ENCODE measurements around the gene BFSP2.
"Not testable (repeated sequence)": the region's sequence is repeated elsewhere in the genome, so short reads cannot be mapped to it uniquely, and the experiment has no call there.

The BFSP2 gene

DNA sequence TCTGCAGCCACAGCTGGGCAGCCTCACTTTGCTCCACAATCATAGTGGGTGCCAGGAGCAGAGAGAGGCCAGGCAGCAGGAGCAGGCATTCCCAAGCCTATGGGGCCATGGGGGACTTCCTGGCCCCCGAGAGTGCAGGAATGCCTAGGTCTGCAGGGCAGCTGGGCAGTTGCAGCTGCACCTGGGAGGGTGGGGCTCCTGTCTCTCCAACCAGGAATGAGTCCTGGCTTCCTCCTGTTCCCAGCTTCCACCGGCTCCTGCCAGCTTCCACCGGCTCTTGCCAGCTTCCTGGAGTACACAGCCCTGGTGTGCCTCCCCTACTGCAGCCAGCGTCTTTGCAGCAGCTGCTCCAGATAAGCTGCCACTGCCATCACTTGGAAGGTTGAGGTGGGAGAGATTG lies 87.3 kb downstream of the BFSP2 start:
- DNase-seq: no peak

DNA sequence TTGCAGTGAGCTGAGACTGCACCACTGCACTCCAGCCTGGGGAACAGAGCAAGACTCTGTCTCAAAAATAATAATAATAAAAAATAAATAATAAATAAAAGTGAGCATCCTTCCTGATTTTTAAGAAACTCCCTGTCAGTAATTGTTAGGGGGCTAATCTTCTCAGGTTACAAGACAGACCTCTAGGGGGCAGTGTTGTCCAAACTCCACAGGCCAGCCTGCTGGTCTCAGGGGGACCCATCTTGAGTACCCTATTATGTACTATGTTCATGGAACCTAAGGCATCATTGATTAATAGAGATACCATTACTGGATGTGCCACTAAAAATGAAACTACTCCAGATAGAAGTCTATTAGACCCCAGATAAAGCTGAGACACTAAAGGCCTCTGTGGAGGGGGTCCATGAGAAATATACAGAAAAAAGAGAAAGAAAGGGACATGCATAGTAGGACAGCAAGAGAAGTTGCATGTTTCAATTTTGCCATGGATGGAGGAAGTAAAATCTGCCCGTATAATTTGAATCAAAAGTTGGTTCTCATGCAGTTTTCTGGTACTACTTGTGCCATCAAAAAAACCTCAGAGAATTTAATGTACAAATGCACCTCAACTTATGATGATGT lies 88.2 kb downstream of the BFSP2 start:
- DNase-seq: no peak

DNA sequence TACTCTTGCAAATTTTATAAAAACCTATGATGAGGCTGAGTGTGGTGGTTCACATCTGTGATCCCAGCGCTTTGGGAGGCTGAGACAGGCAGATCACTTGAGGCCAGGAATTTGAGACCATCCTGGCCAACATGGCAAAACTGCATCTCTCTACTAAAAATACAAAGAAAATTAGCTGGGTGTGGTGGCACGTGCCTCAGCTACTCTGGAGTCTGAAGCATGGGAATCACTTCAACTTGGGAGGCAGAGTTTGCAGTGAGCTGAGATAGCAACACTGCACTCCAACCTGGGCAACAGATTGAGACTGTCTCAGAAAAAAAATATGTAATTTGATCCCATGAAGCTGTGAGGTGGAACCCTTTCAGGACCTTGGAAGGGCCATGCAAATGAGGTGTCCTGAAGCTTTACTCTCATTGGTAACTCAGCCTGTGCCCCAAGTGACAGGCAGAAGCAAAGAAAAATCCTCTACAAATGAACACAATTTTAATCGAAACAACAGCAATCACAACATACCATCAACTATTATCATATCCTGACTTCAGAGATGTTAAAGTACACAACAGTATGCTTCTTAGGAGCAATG lies 89.0 kb downstream of the BFSP2 start:
- no peak for DNase-seq

DNA sequence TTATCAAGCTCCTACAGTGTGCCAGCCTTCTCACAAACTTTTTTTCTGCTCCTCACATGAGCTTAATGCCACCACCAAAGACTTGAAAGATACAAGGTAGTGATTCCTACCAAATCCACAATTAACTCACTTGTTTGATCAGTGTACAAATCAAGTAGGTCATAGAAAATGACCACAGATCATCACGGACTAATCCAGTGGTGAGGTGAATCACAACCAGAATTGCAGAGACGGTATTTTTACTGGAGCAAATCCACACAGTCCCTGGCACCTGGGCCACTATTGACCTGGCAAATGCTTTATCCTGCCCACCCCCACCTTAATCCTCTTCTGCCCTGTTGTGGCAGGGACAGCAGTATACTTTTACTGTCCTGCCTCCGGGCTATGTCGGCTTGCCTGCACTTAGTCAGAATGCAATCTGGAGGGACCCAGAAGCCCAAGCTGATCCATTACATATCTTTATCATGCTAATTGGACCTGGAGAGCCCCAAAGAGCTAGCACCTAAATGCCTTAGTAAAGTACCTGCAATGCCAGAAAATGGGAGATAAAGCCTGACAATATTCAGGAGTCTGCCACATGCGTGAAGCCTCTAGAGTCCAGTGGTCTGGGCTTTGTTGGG lies 89.7 kb downstream of the BFSP2 start:
- no peak for DNase-seq

DNA sequence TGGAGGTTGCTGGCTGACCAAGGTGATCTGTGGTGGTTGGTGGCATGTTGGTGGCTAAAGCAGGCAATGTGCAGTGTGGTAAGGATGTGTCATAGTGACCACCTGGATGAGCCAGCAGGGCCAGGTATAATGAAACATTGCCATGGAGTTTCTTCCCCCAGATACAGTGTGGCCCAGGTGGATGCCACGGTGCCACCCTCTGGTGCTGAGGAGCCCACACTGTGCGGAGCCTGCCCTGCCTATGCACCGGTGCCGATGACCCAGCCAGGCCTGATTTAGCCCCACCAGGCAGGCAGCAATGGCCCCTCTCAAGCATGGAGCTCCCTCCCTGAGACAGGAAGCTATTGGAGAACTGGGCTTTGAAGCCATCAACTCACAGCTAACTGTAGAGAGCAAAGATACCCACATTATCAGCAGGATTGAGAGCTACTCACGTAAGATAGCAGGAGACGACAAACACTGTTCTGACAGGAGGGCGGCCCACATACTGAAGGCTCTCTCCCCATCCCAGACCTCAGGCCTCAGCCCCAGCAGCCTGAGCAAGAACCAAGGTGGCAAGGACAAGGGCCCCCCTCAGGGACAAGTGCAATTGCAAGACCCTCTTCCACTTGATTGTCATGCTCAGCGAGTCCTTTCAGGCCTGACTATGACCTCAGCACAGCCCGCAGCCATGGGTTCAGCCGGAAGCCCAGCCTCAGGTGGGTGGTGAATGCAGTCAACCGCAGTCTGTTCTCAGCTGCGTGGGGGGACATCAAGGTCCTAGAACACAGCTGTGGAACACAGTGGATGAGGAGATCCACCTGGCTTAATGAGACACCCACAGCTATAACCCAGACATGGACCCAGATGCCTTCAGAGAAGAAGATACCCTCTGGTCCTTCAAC lies 90.9 kb downstream of the BFSP2 start:
- no peak for DNase-seq

DNA sequence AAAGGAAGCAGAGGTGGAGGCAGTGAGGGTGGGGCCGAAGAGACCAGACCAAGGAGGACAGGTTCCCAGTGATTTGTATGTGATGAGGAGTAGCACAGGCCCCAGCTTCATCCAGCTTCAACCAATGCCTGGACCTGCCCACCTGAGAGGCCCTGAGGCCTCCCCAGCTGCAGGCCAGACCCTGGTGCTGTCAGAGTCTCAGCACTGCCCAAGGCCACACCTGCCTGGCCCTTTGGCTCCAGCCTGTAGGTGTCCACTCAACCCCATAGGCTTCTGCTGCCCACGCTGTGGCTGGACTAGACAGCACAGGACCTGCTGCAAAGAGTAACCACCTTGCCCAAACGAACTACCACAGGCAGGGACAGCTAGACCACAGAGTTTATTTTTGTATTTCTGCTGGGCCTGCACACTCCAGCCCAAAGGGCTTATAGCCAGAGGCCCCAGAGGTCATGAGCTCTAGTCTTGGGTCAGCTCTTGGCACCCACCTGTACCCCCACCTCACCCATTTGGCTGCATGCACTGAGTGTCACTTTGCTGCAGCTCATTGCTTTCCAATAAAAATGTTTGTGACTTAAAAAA lies 91.7 kb downstream of the BFSP2 start:
- DNase-seq: no peak

DNA sequence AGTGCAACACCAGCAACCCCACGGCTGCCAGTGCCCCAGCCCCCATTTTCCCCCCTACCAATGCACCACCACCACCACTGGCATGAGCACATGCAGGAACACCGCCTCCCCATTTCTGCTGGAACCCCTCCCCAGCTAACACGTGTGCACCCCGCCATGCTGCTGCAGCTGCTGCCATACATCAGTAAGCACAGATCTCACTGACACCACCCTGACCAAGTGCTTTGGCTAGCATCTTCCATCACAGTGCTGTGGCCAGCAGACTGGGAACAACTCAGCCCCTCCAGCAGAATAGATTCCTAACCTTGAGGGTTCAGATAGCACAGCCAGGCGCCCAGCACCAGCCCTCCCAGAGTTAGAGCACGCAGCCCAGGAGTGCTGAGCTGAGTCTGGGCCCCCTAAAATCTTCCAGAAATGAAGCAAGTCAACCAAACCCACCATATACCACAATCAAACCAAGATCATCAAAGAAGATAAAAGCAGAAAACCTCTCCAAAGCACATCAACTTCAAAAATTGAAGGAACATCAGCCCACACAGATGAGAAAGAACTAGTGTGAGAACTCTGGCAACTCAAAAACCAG lies 92.4 kb downstream of the BFSP2 start:
- DNase-seq: no peak

DNA sequence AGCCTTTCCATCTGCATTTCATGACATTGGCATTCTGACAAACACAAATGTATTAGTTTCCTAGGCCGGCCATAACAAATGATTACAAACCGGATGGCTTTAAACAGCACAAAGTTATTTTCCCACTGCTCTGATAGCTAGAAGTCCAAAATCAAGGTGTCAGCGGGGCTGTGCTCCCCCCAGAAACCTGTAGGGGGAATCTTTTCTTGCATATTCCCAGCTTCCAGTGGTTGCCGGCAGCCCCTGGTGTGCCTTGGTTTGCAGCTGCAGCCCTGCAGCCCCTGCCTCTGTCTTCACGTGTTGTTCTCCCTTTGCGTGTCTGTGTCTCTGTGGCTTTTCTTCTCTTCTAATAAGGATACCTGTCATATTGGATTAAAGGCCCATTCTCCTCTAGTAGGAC lies 94.6 kb downstream of the BFSP2 start:
- DNase-seq: no peak

- not testable (repeated sequence) for DNase-seq
Measured at GRCh38 chr3:133502542-133502941, 102.7 kb downstream of the BFSP2 start.

- DNase-seq: no peak
Measured at GRCh38 chr3:133503409-133503808, 103.6 kb downstream of the BFSP2 start.

DNA sequence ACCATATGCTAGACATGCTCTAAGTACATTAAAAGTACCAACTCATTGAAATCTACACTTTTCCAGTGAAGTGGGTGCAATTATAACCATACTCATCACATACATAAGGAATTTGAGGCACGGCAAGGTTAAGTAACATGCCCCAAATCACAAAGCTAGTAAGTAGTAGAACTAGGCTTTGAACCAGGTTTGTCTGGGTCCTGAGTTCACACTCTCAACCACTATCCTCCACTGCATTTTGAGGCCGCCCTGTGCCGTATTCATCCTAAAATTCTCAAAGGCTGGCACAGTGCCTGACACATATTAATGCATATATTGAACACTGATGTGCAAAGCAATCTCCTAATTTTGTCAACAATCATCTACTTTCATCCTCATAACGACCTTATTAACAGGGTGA lies 104.9 kb downstream of the BFSP2 start:
- no peak for DNase-seq

- no peak for DNase-seq
Measured at GRCh38 chr3:133505813-133506212, 106.0 kb downstream of the BFSP2 start.

- DNase-seq: no peak
Measured at GRCh38 chr3:133506215-133506901, 106.5 kb downstream of the BFSP2 start.

DNA sequence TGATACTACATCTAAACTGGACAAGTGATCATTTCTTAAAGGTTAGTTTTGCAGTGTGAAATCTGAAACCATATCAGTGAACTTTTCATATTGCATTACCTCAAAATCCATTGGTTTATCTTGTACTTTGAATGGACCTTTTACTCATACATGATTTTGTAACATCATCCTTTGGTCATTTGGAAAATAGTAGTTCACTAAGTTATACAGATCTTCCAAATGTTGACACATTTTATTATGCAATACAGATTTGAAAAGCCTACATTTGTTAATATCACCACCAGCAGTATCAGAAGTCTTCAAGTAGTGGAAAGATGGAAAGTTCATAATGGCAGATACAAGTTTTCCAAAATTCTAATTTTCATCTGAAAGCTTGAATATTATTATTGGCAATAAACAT lies 109.6 kb downstream of the BFSP2 start:
- no peak for DNase-seq

GRCh38 chr3:133512416-133513089 lies 112.7 kb downstream of the BFSP2 start:
- no peak for DNase-seq

- DNase-seq: no peak
Measured at GRCh38 chr3:133514418-133514817, 114.6 kb downstream of the BFSP2 start.

DNA sequence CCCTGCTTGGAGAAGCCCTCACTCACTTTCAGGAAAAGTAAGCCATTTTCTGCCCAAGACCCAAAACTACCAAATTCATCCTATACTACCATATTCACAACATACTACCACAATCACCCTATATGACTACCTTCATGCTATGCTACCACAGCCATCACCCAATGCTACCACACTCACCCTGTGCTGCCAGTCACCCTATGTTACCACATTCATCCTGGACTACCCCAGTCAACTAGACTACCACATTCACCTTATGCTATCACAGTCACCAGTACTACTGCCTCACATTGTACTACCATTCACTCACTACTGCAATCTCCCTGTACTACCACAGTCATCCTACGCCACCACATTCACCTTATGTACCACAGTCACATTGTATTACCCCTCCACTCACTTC lies 115.3 kb downstream of the BFSP2 start:
- DNase-seq: no peak

- no peak for DNase-seq
Measured at GRCh38 chr3:133520286-133520685, 120.4 kb downstream of the BFSP2 start.

- DNase-seq: not testable (repeated sequence)
Measured at GRCh38 chr3:133520938-133521337, 121.1 kb downstream of the BFSP2 start.

DNA sequence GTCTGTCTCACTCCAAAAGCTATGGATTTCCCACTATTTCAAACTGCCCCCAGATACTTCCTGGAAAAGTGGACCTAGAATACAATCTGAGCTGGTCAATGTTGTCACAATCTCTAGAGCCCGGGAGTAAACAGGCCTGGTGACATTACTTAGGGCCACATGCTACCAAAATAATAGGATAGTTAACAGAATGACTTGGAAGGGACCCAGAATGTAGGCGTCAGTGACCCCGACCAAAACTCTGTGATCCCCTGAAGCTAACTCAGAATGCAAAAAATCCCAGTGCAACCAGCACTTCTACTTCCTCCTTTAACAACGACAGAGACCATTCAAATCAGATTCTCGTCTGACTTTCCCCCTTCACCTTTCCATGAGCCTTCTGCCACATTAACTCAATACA lies 122.1 kb downstream of the BFSP2 start:
- DNase-seq: no peak

- DNase-seq: not testable (repeated sequence)
Measured at GRCh38 chr3:133523758-133524157, 123.9 kb downstream of the BFSP2 start.

Data from left hindlimb (tissue), 1 donor.